Gastroesophageal sphincter (tissue), 4 donors: Measurements from ENCODE around the gene UBE2G2. TPM values are rescaled to one million over a fixed set of nuclear protein-coding genes. Genes with fewer than 3 reads are reported as not detected.

Experiments used
- ATAC-seq: fragments of 150-250 bp; one replicate; pipeline ENCODE4 v1.9.1; 2016; ENCODE audit warnings: mild to moderate bottlenecking, moderate library complexity
- H3K27ac ChIP-seq, 4 donors: fragments of 200-600 bp; sonication (generic) in 3 of 4; 1 replicate in 3 of 4; 2 replicates in 1 of 4; pipeline ENCODE4 v1.5.1; 2016 to 2019
- H3K27me3 ChIP-seq: fragments of 200-600 bp; sonication (generic); one replicate; pipeline ENCODE4 v1.5.1; 2019
- H3K36me3 ChIP-seq, 2 donors: fragments of 200-600 bp; sonication (generic); one replicate each; pipeline ENCODE4 v1.5.1; 2019; ENCODE audit warnings: control low read depth in 1 of 2
- H3K4me1 ChIP-seq, 3 donors: fragments of 200-600 bp; sonication (generic); 1 replicate in 2 of 3; 2 replicates in 1 of 3; pipeline ENCODE4 v1.5.1; 2016 to 2019; ENCODE audit warnings: control low read depth in 2 of 3
- H3K4me3 ChIP-seq, 2 donors: fragments of 200-600 bp; sonication (generic); one replicate each; pipeline ENCODE4 v1.5.1; 2019; ENCODE audit warnings: mild to moderate bottlenecking in 1 of 2, moderate library complexity in 1 of 2
- H3K9me3 ChIP-seq, 3 donors: fragments of 200-600 bp; sonication (generic); one replicate each; pipeline ENCODE4 v1.5.1; 2017 to 2019; ENCODE audit warnings: control low read depth in 2 of 3
- CTCF ChIP-seq, 4 experiments: fragments of 200-600 bp in 2 of 4; fragments of 450-650 bp in 2 of 4; sonication (generic) in 1 of 4; IDR thresholded peaks; one replicate each; pipeline ENCODE4 v1.5.1; 2017 to 2019; ENCODE audit warnings: antibody characterized with exemption in 4 of 4, mild to moderate bottlenecking in 2 of 4, moderate library complexity in 2 of 4
- EP300 ChIP-seq: sonication (generic); formaldehyde crosslinking; IDR thresholded peaks from one replicate; pipeline ENCODE4 v1.6.1; 2017; ENCODE audit warnings: antibody characterized with exemption, mild to moderate bottlenecking
- POLR2A ChIP-seq, 2 donors: fragments of 450-650 bp; IDR thresholded peaks; one replicate each; pipeline ENCODE4 v1.6.1; 2017; ENCODE audit warnings: antibody characterized with exemption in 2 of 2, mild to moderate bottlenecking in 2 of 2, moderate library complexity in 1 of 2
- POLR2AphosphoS5 ChIP-seq: sonication (generic); formaldehyde crosslinking; IDR thresholded peaks from one replicate; pipeline ENCODE4 v1.6.1; 2017; ENCODE audit warnings: antibody characterized with exemption
- WGBS, 2 donors: methylation state at CpG; one replicate each; pipeline ENCODE4 v1.1.5; 2018; ENCODE audit warnings: low coverage in 1 of 2; 5-methylcytosine and 5-hydroxymethylcytosine counted together
- total RNA-seq, 4 donors: library from RNA; depleted of rRNA; stranded (reverse); fragments of >200 nt; gene quantifications; one replicate each; pipeline ENCODE4 v1.1.0, GENCODE V29; 2016

UBE2G2 gene
- total RNA-seq, 4 donors from 2014 or later, result 48.3 to 93.4 (median 83.9) TPM

- TF ChIP-seq POLR2A (IDR thresholded peaks at IDR 0.05), result no peak
- TF ChIP-seq EP300, result no peak
- TF ChIP-seq POLR2AphosphoS5, result no peak
- no peak for TF ChIP-seq CTCF (IDR thresholded peaks at IDR 0.05)
- Histone ChIP-seq H3K27ac (no peak overlapping the region), H3K36me3 (peaks cover 0 to 20% of the 10 kb centered on the region in 2 donors), H3K4me1 (peaks cover under 1 to 52% (median 15%) of the 10 kb centered on the region in 3 donors), H3K9me3 (no peaks in the 10 kb centered on the region), H3K4me3 (no peak overlapping the region), H3K27me3 (no peaks in the 10 kb centered on the region)
- no peak for ATAC-seq
- WGBS, 2 donors, result 70 to 90% methylated on average over 4 to 11 of the region's 11 CpGs
Measured at GRCh38 chr21:44795342-44795741, 6.3 kb downstream of the UBE2G2 start.

GRCh38 chr21:44793592-44794374 is 7.8 kb downstream of the UBE2G2 start:
- TF ChIP-seq POLR2AphosphoS5 (no peak), CTCF (IDR thresholded peaks at IDR 0.05) (peak in 1 of 4 experiments; percentile 19)
- Histone ChIP-seq H3K36me3 (peaks cover 0 to 20% of the 10 kb centered on the region in 2 donors), H3K27me3 (no peaks in the 10 kb centered on the region), H3K9me3 (no peaks in the 10 kb centered on the region), H3K27ac (no peak overlapping the region), H3K4me1 (peaks cover 0 to 37% (median 8%) of the 10 kb centered on the region in 3 donors), H3K4me3 (no peak overlapping the region)
- 27 to 29% methylated on average over 4 of the region's 4 CpGs for WGBS, 2 donors
- ATAC-seq, result no peak

GRCh38 chr21:44792702-44793591 is 8.7 kb downstream of the UBE2G2 start:
- H3K36me3 ChIP-seq, result peaks cover 0 to 20% of the 10 kb centered on the region in 2 donors
- peaks cover 0 to 30% (median 8%) of the 10 kb centered on the region in 3 donors for H3K4me1 ChIP-seq
- H3K9me3 ChIP-seq, result no peaks in the 10 kb centered on the region
- TF ChIP-seq POLR2A (IDR thresholded peaks at IDR 0.05), result no peak
- no peak for TF ChIP-seq POLR2AphosphoS5
- TF ChIP-seq CTCF (IDR thresholded peaks at IDR 0.05), result peak; percentile 53 to 79 (median 73)
- peak; percentile 85 for ATAC-seq
- no peaks in the 10 kb centered on the region for H3K27me3 ChIP-seq
- H3K4me3 ChIP-seq, result no peak overlapping the region
- no peak overlapping the region for H3K27ac ChIP-seq
- 17 to 19% methylated on average over 6 to 10 of the region's 10 CpGs for WGBS, 2 donors

GRCh38 chr21:44791993-44792392 is 9.6 kb downstream of the UBE2G2 start:
- Histone ChIP-seq H3K27ac (no peak overlapping the region), H3K27me3 (no peaks in the 10 kb centered on the region), H3K36me3 (peaks cover 0 to 24% of the 10 kb centered on the region in 2 donors), H3K4me1 (peaks cover 0 to 30% (median 8%) of the 10 kb centered on the region in 3 donors), H3K9me3 (no peaks in the 10 kb centered on the region), H3K4me3 (no peak overlapping the region)
- TF ChIP-seq POLR2AphosphoS5 (no peak), CTCF (IDR thresholded peaks at IDR 0.05) (no peak), EP300 (no peak), POLR2A (IDR thresholded peaks at IDR 0.05) (no peak)
- ATAC-seq, result no peak
- WGBS, 2 donors, result 91 to 94% methylated on average over 5 of the region's 5 CpGs
